ENCODE measurements around the gene GPR132. TPM values are rescaled to one million over a fixed set of nuclear protein-coding genes. Genes with fewer than 3 reads are reported as not detected.

GPR132 gene
- total and polyA plus RNA-seq, 2 of the 8 experiments (the other 6 are each of a cell fraction or from before 2014, with no cell fraction given) = 0.11 TPM; not detected in 1

GRCh38 chr14:105014032-105014431, 51.2 kb downstream of the GPR132 start:
- H3K27me3 ChIP-seq (replicated peaks in 1 of 4; ENCODE audit: control insufficient read depth in 3 of 4, extremely low read depth in 1 of 4, insufficient read depth in 3 of 4, low read length in 3 of 4) = no peaks in the 10 kb centered on the region
- no peak overlapping the region for H3K18ac ChIP-seq (ENCODE audit: extremely low read depth, low read length)
- peaks cover 10 to 39% (median 23%) of the 10 kb centered on the region in 4 experiments; a peak in 7 of 8 replicates for H3K36me3 ChIP-seq (ENCODE audit: control insufficient read depth in 2 of 4, insufficient read depth in 4 of 4, low read length in 3 of 4)
- H2BK20ac ChIP-seq (ENCODE audit: low read length) = no peak overlapping the region
- H4K5ac ChIP-seq (ENCODE audit: insufficient read length, low read depth, low read length) = no peak overlapping the region
- H3K9me3 ChIP-seq (ENCODE audit: insufficient read depth in 2 of 2, low read depth in 1 of 2, low read length in 1 of 2) = no peaks in the 10 kb centered on the region
- peaks cover 62 to 89% of the 10 kb centered on the region in 2 experiments for H3K79me2 ChIP-seq (ENCODE audit: control insufficient read depth in 1 of 2, insufficient read depth in 2 of 2, low read length in 2 of 2)
- H4K8ac ChIP-seq (ENCODE audit: extremely low read depth, insufficient read depth, low read length) = peak overlapping the region; percentile 59
- WGBS, 2 experiments (ENCODE audit: extremely low coverage in 1 of 2, insufficient coverage in 1 of 2, insufficient read length in 1 of 2, insufficient replicate concordance in 2 of 2, low coverage in 1 of 2, low lambda C conversion rate in 2 of 2, missing lambda C conversion rate in 1 of 2) = 83% methylated on average over 9 of the region's 9 CpGs; no CpG with 5 or more reads in 1 of the 2 experiments
- no peak overlapping the region for H3K27ac ChIP-seq (ENCODE audit: low read depth, low read length)
- H3K23ac ChIP-seq (ENCODE audit: insufficient read length) = no peak overlapping the region
- no peak overlapping the region for H3K4me3 ChIP-seq (ENCODE audit: extremely low read depth in 1 of 4, insufficient read depth in 2 of 4, low read depth in 3 of 4, low read length in 4 of 4)
- peaks cover 1% of the 10 kb centered on the region; the same call in 1 of the 2 replicates for H3K23me2 ChIP-seq (ENCODE audit: low read depth, low read length)
- ChIA-PET POLR2A (ENCODE audit: partially characterized antibody) (interaction anchor here (1.4 kb wide), 1 partner anchor 18 kb away, joined by 4 read pairs; no protein-coding TSS in a partner anchor), CTCF (ENCODE audit: partially characterized antibody) (interaction anchor here (1.6 to 2.7 kb wide), 5 partner anchors 9 to 141 kb away, joined by 3 to 10 read pairs (median 6); no protein-coding TSS in a partner anchor)
- H4K20me1 ChIP-seq (replicated peaks in 1 of 2; ENCODE audit: control insufficient read depth in 1 of 2, insufficient read depth in 2 of 2, low read length in 2 of 2) = peaks cover 48 to 72% of the 10 kb centered on the region in 2 experiments
- H3K4me2 ChIP-seq (ENCODE audit: insufficient read depth in 1 of 2, low read depth in 2 of 2, low read length in 2 of 2) = no peak overlapping the region
- H3K4ac ChIP-seq (replicated peaks; ENCODE audit: insufficient read length, low read depth, low read length) = no peak overlapping the region
- no peak overlapping the region for H2BK15ac ChIP-seq (ENCODE audit: low read length)
- peaks cover 18% of the 10 kb centered on the region for H3K79me1 ChIP-seq (ENCODE audit: low read depth, low read length)
- no peak overlapping the region for H4K91ac ChIP-seq (replicated peaks; ENCODE audit: insufficient read length, low read length)
- no peak overlapping the region for H2BK120ac ChIP-seq (replicated peaks; ENCODE audit: low read depth, low read length)
- no peak overlapping the region for H3K56ac ChIP-seq (replicated peaks; ENCODE audit: insufficient read length, low read depth, low read length)
- FAIRE-seq = no peak
- H2AK5ac ChIP-seq (ENCODE audit: low read depth, low read length) = no peak overlapping the region
- no peak overlapping the region for H3K14ac ChIP-seq (ENCODE audit: insufficient read length)
- H2AFZ ChIP-seq (ENCODE audit: low read length) = no peak overlapping the region
- peaks cover 4 to 12% (median 8%) of the 10 kb centered on the region in 4 experiments; a peak in 6 of 7 replicates for H3K4me1 ChIP-seq (replicated peaks in 1 of 4; ENCODE audit: control insufficient read depth in 3 of 4, insufficient read depth in 4 of 4, low read length in 3 of 4)
- no peak for DNase-seq (ENCODE audit: low read depth in 1 of 2, low spot score in 2 of 2)
- no peak overlapping the region; the same call in 1 of the 2 replicates for H2BK5ac ChIP-seq (ENCODE audit: low read depth, low read length)
- no peak overlapping the region for H3K9ac ChIP-seq (replicated peaks in 1 of 4; ENCODE audit: extremely low read depth in 1 of 4, low read depth in 3 of 4, low read length in 3 of 4)
- no peak overlapping the region for H2BK12ac ChIP-seq (ENCODE audit: low read depth, low read length)
- no peak for TF ChIP-seq ATF3 (IDR thresholded peaks at IDR 0.05; ENCODE audit: insufficient read depth, low read depth, low read length)
- no peak for TF ChIP-seq BRCA1 (IDR thresholded peaks at IDR 0.05; ENCODE audit: low read depth, low read length)
- no peak for TF ChIP-seq JUND (IDR thresholded peaks at IDR 0.05; ENCODE audit: low read length)
- no peak for TF ChIP-seq SP2 (IDR thresholded peaks at IDR 0.05; ENCODE audit: low read length)
- TF ChIP-seq CTBP2 (IDR thresholded peaks at IDR 0.05; ENCODE audit: borderline replicate concordance, insufficient read depth, insufficient read length, low read length) = no peak
- TF ChIP-seq EP300 (IDR thresholded peaks at IDR 0.05; ENCODE audit: borderline replicate concordance in 1 of 2, low read depth in 2 of 2, low read length in 2 of 2) = no peak
- TF ChIP-seq SP4 (IDR thresholded peaks at IDR 0.05; ENCODE audit: low read length) = no peak
- TF ChIP-seq SAP30 (IDR thresholded peaks at IDR 0.05; ENCODE audit: insufficient read depth, insufficient replicate concordance, low read length) = no peak
- no peak for TF ChIP-seq CBX5 (IDR thresholded peaks at IDR 0.05; ENCODE audit: low read depth, low read length)
- TF ChIP-seq CREB1 (IDR thresholded peaks at IDR 0.05) = no peak

Measured in H1 (cell line).